K562 (cell line): ENCODE data around the gene POLR2A. TPM values are rescaled to one million over a fixed set of nuclear protein-coding genes. Genes with fewer than 3 reads are reported as not detected.

Experiments used
- ATF3 ChIP-seq, 2 experiments: fragments of 450-650 bp in 1 of 2; sonication (generic) in 1 of 2; formaldehyde crosslinking in 1 of 2; IDR thresholded peaks in 1 of 2; conservative IDR thresholded peaks in 1 of 2; 2 replicates each; pipeline versions ENCODE4 v1.6.1 to v1.8.1; 2016 to 2023; ENCODE audit warnings: mild to moderate bottlenecking in 2 of 2, moderate library complexity in 2 of 2, inconsistent platforms in 1 of 2, missing genetic modification reagents in 1 of 2
- CHCHD3 ChIP-seq: fragments of 250-450 bp; sonication (Bioruptor Pico); IDR thresholded peaks from 2 replicates; pipeline ENCODE4 v2.1.2; 2022; ENCODE audit warnings: mild to moderate bottlenecking
- DNMT1 ChIP-seq: fragments of 450-650 bp; IDR thresholded peaks from 2 replicates; pipeline ENCODE4 v1.6.1; 2016; ENCODE audit warnings: antibody characterized with exemption, mild to moderate bottlenecking
- FOXK1 ChIP-seq: sonication (generic); formaldehyde crosslinking; IDR thresholded peaks from 2 replicates; pipeline ENCODE4 v1.8.0; 2022; ENCODE audit warnings: missing genetic modification reagents, mild to moderate bottlenecking, borderline replicate concordance
- GABPA ChIP-seq: fragments of 200-800 bp; sonication (Bioruptor generic); conservative IDR thresholded peaks from 2 replicates; pipeline ENCODE4 v1.6.1; 2016; ENCODE audit warnings: low read depth, missing genetic modification characterization, missing compliant biosample characterization
- HNRNPLL ChIP-seq: fragments of 200-400 bp; formaldehyde crosslinking; IDR thresholded peaks from 2 replicates; pipeline ENCODE4 v1.6.1; 2017; ENCODE audit warnings: low read length, low read depth, mild to moderate bottlenecking; ENCODE audit not compliant: poor library complexity, severe bottlenecking
- MCM3 ChIP-seq: fragments of 450-650 bp; IDR thresholded peaks from 2 replicates; pipeline ENCODE4 v1.6.1; 2016
- POLR2AphosphoS5 ChIP-seq: IDR thresholded peaks from 2 replicates; pipeline ENCODE4 v1.6.1; 2011; ENCODE audit warnings: mild to moderate bottlenecking, low read depth, low read length, moderate library complexity; ENCODE audit not compliant: control insufficient read depth, insufficient read depth
- POLR3A ChIP-seq: IDR thresholded peaks from 2 replicates; pipeline ENCODE4 v1.6.1; 2011; ENCODE audit warnings: borderline replicate concordance, mild to moderate bottlenecking, moderate library complexity; ENCODE audit not compliant: insufficient read length, insufficient read depth; ENCODE audit errors: extremely low read depth
- SAFB2 ChIP-seq: fragments of 200-400 bp; formaldehyde crosslinking; IDR thresholded peaks from 2 replicates; pipeline ENCODE4 v1.6.1; 2018; ENCODE audit warnings: borderline replicate concordance, low read length, low read depth, moderate library complexity; ENCODE audit not compliant: severe bottlenecking
- SIN3A ChIP-seq, 2 experiments: fragments of 150-350 bp in 1 of 2; IDR thresholded peaks; 2 replicates each; pipeline ENCODE4 v1.6.1; 2011 to 2016; ENCODE audit warnings: borderline replicate concordance in 2 of 2, low read depth in 2 of 2, low read length in 2 of 2, mild to moderate bottlenecking in 2 of 2, moderate library complexity in 2 of 2; ENCODE audit not compliant: control insufficient read depth in 1 of 2
- TEAD4 ChIP-seq, 2 experiments: sonication (generic) in 1 of 2; formaldehyde crosslinking in 1 of 2; IDR thresholded peaks; 2 replicates each; pipeline versions ENCODE4 v1.6.1 to v1.8.0; 2012 to 2022; ENCODE audit warnings: borderline replicate concordance in 1 of 2, inconsistent platforms in 1 of 2, low read length in 1 of 2, mild to moderate bottlenecking in 1 of 2, missing genetic modification reagents in 1 of 2
- YY1 ChIP-seq, 3 experiments: IDR thresholded peaks; 2 replicates each; pipeline ENCODE4 v1.6.1; 2011; ENCODE audit warnings: low read length in 2 of 3, mild to moderate bottlenecking in 2 of 3, moderate library complexity in 2 of 3, borderline replicate concordance in 1 of 3, control low read depth in 1 of 3, low read depth in 1 of 3; ENCODE audit not compliant: insufficient read depth in 3 of 3, insufficient replicate concordance in 2 of 3, control insufficient read depth in 1 of 3, insufficient read length in 1 of 3; ENCODE audit errors: extremely low read depth in 1 of 3
- ZNF436 ChIP-seq: fragments of 250-450, 450-650 bp; sonication (Bioruptor Pico); formaldehyde crosslinking; IDR thresholded peaks from 2 replicates; pipeline ENCODE4 v1.7.0; 2020; ENCODE audit warnings: mild to moderate bottlenecking
- ZNF778 ChIP-seq: fragments of 450-650 bp; formaldehyde crosslinking; IDR thresholded peaks from 2 replicates; pipeline ENCODE4 v1.4.0; 2020; ENCODE audit warnings: mild to moderate bottlenecking, moderate library complexity
- polyA plus RNA-seq, 8 experiments: library from polyadenylated mRNA; depleted of rRNA in 4 of 8; stranded (reverse) in 5 of 8; unstranded in 3 of 8; fragments of >200 nt; fragmentation: Nextera tagmentation in 2 of 8; fragmentation: Illumina TruSeq in 1 of 8; extraction: Ambion mirVana in 2 of 8; extraction: Trizol in 1 of 8; gene quantifications; 2 replicates each; pipeline versions ENCODE4 v1.2.1 to v1.2.3, GENCODE V29; 2011 to 2014; ENCODE audit warnings: inconsistent platforms in 1 of 8, missing spikeins in 1 of 8
- total RNA-seq, 7 experiments: library from RNA; depleted of rRNA in 6 of 7; stranded (reverse); fragments of >200 nt in 6 of 7; fragmentation: Illumina TruSeq in 2 of 7; extraction: Trizol in 2 of 7; gene quantifications; 2 replicates each; pipeline versions ENCODE4 v1.2.1 to v1.2.3, GENCODE V29; 2011 to 2021; ENCODE audit warnings: low replicate concordance in 1 of 7
- TF ChIP-seq, protein P1 (sequence below): sonication (generic); formaldehyde crosslinking; IDR thresholded peaks from 2 replicates; pipeline ENCODE4 v1.8.0; 2022; ENCODE audit warnings: mild to moderate bottlenecking, low read depth, missing genetic modification reagents
- TF ChIP-seq, protein P2 (sequence below): fragments of 250-450 bp; sonication (Bioruptor Pico); IDR thresholded peaks from 2 replicates; pipeline ENCODE4 v1.4.0; 2020; ENCODE audit warnings: borderline replicate concordance

POLR2A gene
- total and polyA plus RNA-seq, 9 of the 15 experiments (the other 6 are each of a cell fraction or from before 2014, with no cell fraction given), result 1.3 to 109 (median 12.4) TPM

- TF ChIP-seq YY1 (IDR thresholded peaks at IDR 0.05; ENCODE audit: borderline replicate concordance in 1 of 3, control insufficient read depth in 1 of 3, extremely low read depth in 1 of 3, insufficient read depth in 3 of 3, insufficient read length in 1 of 3, insufficient replicate concordance in 2 of 3, low read depth in 1 of 3, low read length in 2 of 3), result peak; percentile 77 to 96 (median 89)
- TF ChIP-seq, protein P1, sequence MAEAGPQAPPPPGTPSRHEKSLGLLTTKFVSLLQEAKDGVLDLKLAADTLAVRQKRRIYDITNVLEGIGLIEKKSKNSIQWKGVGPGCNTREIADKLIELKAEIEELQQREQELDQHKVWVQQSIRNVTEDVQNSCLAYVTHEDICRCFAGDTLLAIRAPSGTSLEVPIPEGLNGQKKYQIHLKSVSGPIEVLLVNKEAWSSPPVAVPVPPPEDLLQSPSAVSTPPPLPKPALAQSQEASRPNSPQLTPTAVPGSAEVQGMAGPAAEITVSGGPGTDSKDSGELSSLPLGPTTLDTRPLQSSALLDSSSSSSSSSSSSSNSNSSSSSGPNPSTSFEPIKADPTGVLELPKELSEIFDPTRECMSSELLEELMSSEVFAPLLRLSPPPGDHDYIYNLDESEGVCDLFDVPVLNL, result no peak
- TF ChIP-seq ATF3 (IDR thresholded peaks at IDR 0.05), result peak; percentile 23; the same call in 1 of the 2 replicates
- TF ChIP-seq ATF3 (CRISPR knock-in tag; conservative IDR thresholded peaks at IDR 0.05), result no peak
- TF ChIP-seq MCM3, result no peak
- no peak for TF ChIP-seq CHCHD3 (CRISPR knock-in tag)
- no peak for TF ChIP-seq GABPA (tag)
- no peak for TF ChIP-seq POLR3A
- no peak for TF ChIP-seq SAFB2
- TF ChIP-seq, protein P2, sequence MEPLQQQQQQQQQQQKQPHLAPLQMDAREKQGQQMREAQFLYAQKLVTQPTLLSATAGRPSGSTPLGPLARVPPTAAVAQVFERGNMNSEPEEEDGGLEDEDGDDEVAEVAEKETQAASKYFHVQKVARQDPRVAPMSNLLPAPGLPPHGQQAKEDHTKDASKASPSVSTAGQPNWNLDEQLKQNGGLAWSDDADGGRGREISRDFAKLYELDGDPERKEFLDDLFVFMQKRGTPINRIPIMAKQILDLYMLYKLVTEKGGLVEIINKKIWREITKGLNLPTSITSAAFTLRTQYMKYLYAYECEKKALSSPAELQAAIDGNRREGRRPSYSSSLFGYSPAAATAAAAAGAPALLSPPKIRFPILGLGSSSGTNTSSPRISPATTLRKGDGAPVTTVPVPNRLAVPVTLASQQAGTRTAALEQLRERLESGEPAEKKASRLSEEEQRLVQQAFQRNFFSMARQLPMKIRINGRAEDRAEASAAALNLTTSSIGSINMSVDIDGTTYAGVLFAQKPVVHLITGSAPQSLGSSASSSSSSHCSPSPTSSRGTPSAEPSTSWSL, result no peak
- no peak for TF ChIP-seq ZNF778 (CRISPR knock-in tag)
- TF ChIP-seq SIN3A (IDR thresholded peaks at IDR 0.05; ENCODE audit: borderline replicate concordance in 2 of 2, control insufficient read depth in 1 of 2, low read depth in 2 of 2, low read length in 2 of 2), result no peak
- peak; percentile 72 for TF ChIP-seq TEAD4 (IDR thresholded peaks at IDR 0.05; ENCODE audit: low read length)
- TF ChIP-seq TEAD4 (CRISPR knock-in tag; IDR thresholded peaks at IDR 0.05; ENCODE audit: borderline replicate concordance), result no peak
- no peak for TF ChIP-seq ZNF436 (CRISPR knock-in tag)
- no peak for TF ChIP-seq POLR2AphosphoS5
- no peak for TF ChIP-seq FOXK1 (CRISPR knock-in tag)
- no peak for TF ChIP-seq DNMT1
- no peak for TF ChIP-seq HNRNPLL
Observed at GRCh38 chr17:7466639-7467341, 17.4 kb upstream of the POLR2A start (continued).
